ENCODE measurements around the gene CCDC85B. TPM values are rescaled to one million over a fixed set of nuclear protein-coding genes. Genes with fewer than 3 reads are reported as not detected.

The CCDC85B gene
- total RNA-seq = 10 to 100 TPM; 44.8 to 46.0 TPM

DNA sequence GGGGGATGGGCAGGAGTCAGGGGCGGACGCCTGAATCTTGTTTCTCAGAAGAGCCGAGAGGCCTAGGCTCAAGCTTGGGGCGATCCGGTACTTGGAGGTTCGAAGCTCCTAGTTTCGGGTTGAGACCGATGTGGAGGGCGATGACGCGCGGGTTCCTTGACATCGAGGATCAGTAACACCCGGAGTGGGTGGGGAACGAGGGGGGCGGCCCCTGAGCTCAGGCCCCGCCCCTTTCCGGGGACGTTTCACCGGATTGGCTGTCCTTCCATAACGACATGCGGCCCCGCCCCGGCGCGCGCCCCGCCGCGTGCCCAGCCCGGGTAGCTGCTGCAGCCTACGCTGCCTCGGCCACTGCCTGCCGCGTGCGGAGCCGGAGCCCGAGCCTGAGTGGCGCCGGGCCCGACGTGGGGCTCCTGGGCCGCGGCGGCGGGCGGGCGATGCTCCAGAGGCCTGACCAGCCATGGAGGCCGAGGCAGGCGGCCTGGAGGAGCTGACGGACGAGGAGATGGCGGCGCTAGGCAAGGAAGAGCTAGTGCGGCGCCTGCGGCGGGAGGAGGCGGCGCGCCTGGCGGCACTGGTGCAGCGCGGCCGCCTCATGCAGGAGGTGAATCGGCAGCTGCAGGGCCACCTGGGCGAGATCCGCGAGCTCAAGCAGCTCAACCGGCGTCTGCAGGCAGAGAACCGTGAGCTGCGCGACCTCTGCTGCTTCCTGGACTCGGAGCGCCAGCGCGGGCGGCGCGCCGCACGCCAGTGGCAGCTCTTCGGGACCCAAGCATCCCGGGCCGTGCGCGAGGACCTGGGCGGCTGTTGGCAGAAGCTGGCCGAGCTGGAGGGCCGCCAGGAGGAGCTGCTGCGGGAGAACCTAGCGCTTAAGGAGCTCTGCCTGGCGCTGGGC lies at the start of gene CCDC85B:
CCDC85B (plus strand) TSS at position 350 of the 895 bp plus-strand sequence; CDS start at position 461, 111 bp downstream.

DNA sequence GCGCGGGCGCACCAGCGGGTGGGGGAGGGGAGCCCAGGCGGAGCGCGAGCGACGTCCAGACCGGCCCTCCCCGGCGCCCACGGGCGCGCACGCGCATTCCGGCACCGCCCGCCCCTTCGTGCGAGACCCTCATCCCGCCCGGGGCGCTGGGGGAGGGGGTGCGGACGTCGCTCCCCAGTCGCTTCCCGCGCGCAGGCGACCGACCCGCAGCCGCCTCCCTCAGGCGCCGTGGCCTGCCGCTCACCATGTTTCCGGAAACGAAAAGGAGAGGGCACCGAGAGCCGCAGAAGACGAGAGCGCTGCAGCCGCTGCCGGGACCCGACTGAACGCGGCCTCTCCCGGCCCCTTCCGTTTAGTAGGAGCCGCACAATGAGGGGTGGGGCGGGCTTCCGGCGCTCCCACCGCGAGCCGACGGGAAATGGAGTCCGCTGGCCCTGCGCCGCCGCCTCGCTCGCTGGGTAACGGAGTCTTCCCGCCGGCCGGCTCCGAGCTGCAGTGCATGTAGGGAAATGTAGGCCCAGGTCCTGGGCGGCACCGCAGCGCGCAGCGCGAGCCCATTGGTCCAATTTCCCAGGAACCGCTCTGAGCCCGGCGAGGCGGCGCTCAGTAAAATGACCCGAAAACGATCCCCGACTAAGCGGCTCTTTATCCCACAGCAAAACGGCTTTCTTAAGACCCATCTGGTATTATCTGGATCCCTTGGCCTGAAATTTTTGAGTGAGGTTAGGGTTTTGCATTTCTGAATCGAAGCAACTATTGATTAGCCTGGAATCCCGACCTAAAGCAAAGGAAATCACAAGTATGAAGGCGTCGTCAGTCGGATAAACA lies 32.4 kb upstream of the CCDC85B start, which contains the start of gene CFL1:
CFL1 (minus strand) TSS at position 328 of the 828 bp plus-strand sequence; CDS start at position 247, 81 bp downstream.

DNA sequence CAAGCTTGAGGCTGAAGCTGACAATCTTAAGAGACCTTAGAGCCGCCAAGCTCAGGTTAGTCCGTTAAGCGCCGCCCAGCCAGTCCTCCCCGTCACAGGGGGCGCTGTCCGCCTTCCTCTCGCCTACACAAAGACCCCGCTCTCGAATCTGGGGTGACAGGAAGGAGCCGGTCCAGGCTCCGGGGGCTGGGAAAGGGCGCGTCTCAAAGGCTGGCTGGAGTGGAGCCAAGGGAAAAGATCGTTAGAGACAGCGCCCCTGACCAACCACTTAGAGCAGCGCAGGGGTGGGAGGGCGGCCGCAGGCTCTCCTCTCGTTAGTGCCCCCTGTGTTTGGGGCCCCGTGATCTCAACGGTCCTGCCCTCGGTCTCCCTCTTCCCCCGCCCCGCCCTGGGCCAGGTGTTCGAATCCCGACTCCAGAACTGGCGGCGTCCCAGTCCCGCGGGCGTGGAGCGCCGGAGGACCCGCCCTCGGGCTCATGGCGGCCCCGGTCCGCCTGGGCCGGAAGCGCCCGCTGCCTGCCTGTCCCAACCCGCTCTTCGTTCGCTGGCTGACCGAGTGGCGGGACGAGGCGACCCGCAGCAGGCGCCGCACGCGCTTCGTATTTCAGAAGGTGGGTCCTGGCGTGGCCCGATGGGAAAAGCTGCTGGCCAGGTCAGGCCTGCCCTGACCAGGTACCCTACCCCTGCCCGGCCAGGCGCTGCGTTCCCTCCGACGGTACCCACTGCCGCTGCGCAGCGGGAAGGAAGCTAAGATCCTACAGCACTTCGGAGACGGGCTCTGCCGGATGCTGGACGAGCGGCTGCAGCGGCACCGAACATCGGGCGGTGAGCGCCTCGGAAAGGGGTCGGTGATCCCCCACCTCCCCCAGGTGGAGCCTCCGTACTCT lies 30.0 kb upstream of the CCDC85B start, which contains the start of gene MUS81:
MUS81 (plus strand) TSS at position 156 of the 887 bp plus-strand sequence; CDS start at position 477, 321 bp downstream.

DNA sequence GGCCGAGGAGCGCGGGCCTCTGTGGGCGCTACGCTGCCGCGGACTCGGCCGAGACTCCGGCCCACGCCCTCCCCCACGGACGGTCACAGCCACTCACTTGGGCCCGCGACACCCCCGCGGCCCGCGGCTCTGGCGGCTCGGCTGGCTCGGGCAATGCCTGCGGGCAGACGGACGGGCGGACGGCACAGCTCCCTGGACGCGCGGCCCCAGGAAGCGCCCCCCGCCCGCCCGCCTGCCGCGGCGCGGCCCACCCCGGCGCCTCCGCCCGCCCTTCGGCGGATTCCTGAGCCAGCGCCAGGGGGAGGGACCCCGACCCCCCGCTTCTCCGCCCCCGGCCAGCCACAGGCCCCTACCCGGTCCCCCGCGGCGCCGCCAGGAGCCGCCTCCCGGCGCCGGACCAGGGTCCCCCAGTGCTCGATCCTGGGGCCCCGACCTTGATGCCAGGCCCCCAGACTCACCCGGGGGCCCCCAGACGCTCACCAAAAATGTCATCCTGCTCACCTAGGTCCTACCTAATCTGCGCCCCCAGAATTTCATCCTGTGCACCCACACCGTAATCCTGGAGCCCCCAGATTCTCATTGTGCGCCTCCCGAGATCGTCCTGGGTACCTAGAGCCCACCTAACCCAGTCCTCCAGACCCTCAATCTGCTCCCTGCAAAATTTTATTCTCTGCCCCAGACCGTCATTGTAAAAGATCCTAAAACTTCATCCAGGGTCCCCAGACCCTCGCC lies 17.7 kb upstream of the CCDC85B start, which contains the start of gene EFEMP2:
EFEMP2 (minus strand) TSS at position 215 of the 732 bp plus-strand sequence. CDS start 446 bp downstream, outside the sequence.

DNA sequence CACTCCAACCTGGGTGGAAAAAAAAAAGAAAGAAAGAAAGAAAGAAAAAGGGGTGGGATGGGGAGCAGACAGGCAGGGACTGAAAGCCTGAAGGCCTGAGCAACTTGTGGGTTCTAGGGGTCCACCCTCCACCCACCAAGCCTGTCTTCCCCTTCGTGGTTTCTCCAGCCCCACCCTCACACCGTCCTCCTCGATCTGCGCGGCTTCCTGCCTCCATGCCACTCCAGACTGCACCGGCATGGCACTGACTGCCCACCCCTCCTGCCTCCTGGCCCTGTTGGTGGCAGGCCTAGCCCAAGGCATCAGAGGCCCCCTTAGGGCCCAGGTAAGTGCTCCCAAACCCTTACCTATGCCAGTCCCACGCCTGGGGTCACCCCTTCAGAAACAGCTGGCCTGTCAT lies 10.9 kb upstream of the CCDC85B start, which contains the start of gene CTSW:
CTSW (plus strand) TSS at position 221 of the 400 bp plus-strand sequence; CDS start at position 239, 18 bp downstream.

DNA sequence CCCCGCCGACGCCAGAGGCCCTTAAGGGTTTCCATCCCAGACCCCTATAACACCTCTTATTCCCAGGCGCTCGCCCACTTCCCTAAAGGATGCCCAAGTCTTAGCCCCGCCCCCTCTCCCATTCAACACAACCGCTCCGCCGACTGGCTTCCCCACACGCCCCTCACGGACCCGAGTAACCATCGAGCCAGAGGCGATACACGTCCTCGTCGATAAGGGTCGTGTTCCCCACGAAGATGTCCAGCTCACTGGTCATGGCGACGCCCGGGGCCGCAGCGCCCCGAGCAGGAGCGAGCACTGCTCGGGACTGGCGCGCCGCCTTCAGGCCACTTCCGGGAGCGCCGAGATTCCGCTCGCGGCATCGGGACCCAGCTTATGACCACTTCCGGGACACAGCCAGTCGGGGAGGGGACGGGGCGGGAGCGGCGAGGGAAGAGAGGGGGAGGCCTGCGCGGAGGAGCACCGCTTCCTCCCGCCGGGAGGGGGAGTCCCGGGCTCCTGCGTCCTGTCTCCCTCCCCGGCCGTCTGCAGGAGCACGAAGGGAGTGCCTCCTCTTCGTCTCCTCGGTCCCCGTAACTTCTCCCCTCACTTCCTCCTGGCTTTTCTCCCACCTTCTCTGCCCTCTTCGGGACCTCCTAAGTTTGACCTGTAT lies 2.2 kb upstream of the CCDC85B start, which contains the start of gene FIBP:
FIBP (minus strand) TSS at position 309 of the 652 bp plus-strand sequence; CDS start at position 256, 53 bp downstream.

DNA sequence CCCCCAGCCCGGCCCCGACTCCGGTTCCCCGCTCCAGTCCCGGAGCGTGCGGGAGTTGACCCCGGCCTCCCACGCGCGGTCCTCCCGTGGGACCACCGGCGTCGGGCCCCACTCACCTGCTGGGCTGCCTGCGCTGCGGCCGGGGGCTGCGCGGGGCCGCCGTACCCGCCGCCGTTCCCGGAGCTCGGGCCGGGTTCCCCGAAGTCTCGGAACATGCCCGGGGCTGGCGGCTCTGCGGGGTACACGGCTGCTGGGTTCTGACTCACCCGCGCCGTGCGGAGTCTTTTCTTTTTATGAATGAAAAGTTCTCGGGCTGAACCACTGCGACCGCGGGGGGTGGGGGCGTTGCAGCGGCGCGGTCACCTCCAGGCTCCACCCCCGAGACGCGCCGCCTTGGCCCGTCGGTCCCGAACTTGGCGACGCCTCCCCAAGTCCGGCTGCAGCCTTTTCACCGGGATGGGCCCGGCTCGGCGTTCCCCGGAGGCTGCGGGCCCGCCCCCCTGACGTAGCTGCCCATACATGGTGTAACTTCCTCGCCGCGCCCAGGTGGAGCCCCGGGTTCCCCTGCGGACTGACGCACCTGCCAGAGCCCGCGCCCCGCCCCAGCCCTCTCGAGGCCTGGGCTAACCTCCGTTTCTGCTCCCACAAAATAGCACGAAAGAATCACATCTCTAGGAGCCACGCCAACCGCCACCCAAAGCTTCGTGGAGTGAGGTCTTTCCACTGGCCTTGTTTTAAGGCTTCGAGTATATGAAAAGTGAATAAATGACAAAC lies 9.8 kb downstream of the CCDC85B start, which contains the start of gene FOSL1:
FOSL1 (minus strand) TSS at position 264 of the 774 bp plus-strand sequence; CDS start at position 215, 49 bp downstream.

DNA sequence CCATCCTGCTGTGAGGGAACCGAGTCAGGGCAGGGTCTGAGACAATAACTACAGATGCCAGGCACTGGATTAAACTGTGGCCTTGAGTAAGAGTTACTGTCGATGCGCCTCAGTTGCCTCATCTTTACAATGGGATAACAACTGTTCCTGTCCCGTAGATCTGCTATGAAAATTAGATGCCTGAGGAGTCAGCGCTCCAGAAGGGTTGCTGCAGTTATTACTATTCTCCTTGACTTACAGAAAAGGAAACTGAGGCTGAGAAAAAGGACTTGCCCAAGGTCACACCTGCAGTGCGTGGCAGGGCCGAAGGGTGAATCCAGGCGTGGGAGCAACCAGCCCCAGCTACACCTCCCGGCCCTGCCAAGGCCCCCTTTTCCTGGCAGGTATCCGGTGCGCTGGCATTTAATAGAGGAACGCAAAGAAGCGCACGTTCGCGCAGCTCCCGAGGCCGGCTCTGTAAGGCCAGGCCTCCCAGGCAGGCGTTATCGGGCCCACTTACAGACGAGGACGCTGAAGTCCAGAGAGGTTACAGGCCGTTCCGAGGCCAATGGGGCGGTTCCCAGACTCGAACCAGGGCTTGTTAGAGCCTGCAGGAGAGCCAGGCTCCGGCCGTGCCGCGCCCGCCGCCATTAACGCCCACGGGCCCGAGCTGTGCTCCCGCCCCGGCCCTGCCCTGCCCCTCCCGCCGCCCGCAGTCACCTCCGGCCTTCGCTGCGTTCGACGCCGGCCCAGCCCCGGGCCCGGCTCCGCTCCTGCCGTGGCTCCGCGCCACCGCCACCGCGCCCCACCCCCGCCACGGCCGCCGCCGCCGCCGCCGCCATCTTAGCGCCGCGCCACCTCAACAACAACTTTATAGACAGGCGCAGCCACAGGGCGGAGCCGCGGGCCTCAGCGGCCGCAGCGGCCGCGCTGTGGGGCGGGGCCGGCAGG lies 28.0 kb downstream of the CCDC85B start, which contains the start of gene C11orf68:
C11orf68 (minus strand) TSS at position 852 of the 930 bp plus-strand sequence; CDS start at position 821, 31 bp downstream.

DNA sequence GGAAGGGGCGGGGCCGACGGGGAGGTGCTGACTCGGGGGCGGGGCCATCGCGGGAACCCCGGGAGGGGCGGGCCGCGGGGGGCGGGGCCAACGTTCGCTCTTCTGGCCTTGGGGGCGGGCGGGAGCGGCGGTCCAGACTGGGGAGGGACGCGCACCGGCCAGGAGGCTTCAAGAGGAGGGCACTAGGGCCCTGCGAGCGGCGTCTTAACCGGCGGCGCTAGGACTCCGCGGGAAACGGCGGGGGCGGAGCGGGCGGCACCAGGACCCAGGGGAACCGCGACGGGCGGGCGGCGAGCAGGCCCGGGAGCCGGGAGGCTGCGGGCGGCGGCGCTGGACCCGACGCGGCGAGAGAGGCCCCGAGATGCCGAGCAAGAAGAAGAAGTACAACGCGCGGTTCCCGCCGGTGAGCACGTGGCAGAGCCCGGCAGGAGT lies 28.7 kb downstream of the CCDC85B start, which contains the start of gene DRAP1:
DRAP1 (plus strand) TSS at position 286 of the 432 bp plus-strand sequence; CDS start at position 362, 76 bp downstream.

Other genes with a start within 250 kb of the CCDC85B start
- 10 to 100 TPM; 82.7 to 90.8 TPM for gene RELA, start 227.8 kb upstream of the CCDC85B start, total RNA-seq
- 10 to 100 TPM; 68.4 to 71.1 TPM for gene KAT5, start 178.4 kb upstream of the CCDC85B start, total RNA-seq
- gene RNASEH2C, start 169.9 kb upstream of the CCDC85B start, total RNA-seq = 10 to 100 TPM; 75.3 to 79.9 TPM
- 10 to 100 TPM; 27.3 to 28.2 TPM for gene AP5B1, start 109.7 kb upstream of the CCDC85B start, total RNA-seq
- gene OVOL1, start 103.6 kb upstream of the CCDC85B start, total RNA-seq = under 1 TPM; 0.48 to 0.55 TPM
- gene SNX32, start 56.7 kb upstream of the CCDC85B start, total RNA-seq = 1 to 10 TPM; 1.5 to 2.2 TPM
- gene CFL1, start 32.5 kb upstream of the CCDC85B start, total RNA-seq = 1,000 to 10,000 TPM; 1,544 to 1,547 TPM
- 10 to 100 TPM; 78.8 to 92.6 TPM for gene MUS81, start 30.2 kb upstream of the CCDC85B start, total RNA-seq
- 10 to 100 TPM; 10.5 to 12.1 TPM for gene EFEMP2, start 17.9 kb upstream of the CCDC85B start, total RNA-seq
- 10 to 100 TPM; 47.0 to 47.2 TPM for gene CTSW, start 10.8 kb upstream of the CCDC85B start, total RNA-seq
- 10 to 100 TPM; 63.8 to 64.3 TPM for gene FIBP, start 2.2 kb upstream of the CCDC85B start, total RNA-seq
- gene FOSL1, start 9.7 kb downstream of the CCDC85B start, total RNA-seq = 1 to 10 TPM; 1.8 to 2.0 TPM
- gene C11orf68, start 28.4 kb downstream of the CCDC85B start, total RNA-seq = 10 to 100 TPM; 34.5 to 34.6 TPM
- gene DRAP1, start 28.8 kb downstream of the CCDC85B start, total RNA-seq = 100 to 1,000 TPM; 165 to 171 TPM
- not detected for gene TSGA10IP, start 54.8 kb downstream of the CCDC85B start, total RNA-seq
- 10 to 100 TPM; 68.4 to 73.2 TPM for gene SART1, start 71.1 kb downstream of the CCDC85B start, total RNA-seq
- gene EIF1AD, start 111.5 kb downstream of the CCDC85B start, total RNA-seq = 10 to 100 TPM; 37.8 to 41.8 TPM
- gene BANF1, start 111.8 kb downstream of the CCDC85B start, total RNA-seq = 100 to 1,000 TPM; 186 to 197 TPM
- gene CST6, start 121.3 kb downstream of the CCDC85B start, total RNA-seq = not detected
- not detected for gene CATSPER1, start 135.8 kb downstream of the CCDC85B start, total RNA-seq
- gene GAL3ST3, start 158.5 kb downstream of the CCDC85B start, total RNA-seq = not detected
- 100 to 1,000 TPM; 202 to 203 TPM for gene SF3B2, start 161.7 kb downstream of the CCDC85B start, total RNA-seq
- 100 to 1,000 TPM; 109 to 119 TPM for gene PACS1, start 179.6 kb downstream of the CCDC85B start, total RNA-seq